Common myeloid progenitor, CD34-positive (primary cell): ENCODE data around the gene PIAS1.

Experiments used
- CTCF ChIA-PET: fragments of 350-600 bp; sonication (Branson Sonifier 250); formaldehyde crosslinking; loops from one replicate; lab custom pipeline; 2021; ENCODE audit warnings: antibody characterized with exemption; lab: Charles Lee
- POLR2A ChIA-PET: fragments of 350-600 bp; sonication (Branson Sonifier 250); formaldehyde crosslinking; loops from one replicate; lab custom pipeline; 2021; ENCODE audit warnings: antibody characterized with exemption; lab: Charles Lee
- DNase-seq, 3 donors: peaks; one replicate each; pipeline versions ENCODE4 v3.0.0 to v3.0.0-alpha.2; 2013
- H3K27ac ChIP-seq, 2 experiments: 1 replicate in 1 of 2; 2 replicates in 1 of 2; pipeline ENCODE4 v1.7.0; 2013; ENCODE audit warnings: inconsistent platforms in 2 of 2, low read length in 2 of 2, mild to moderate bottlenecking in 2 of 2, low read depth in 1 of 2, moderate library complexity in 1 of 2; ENCODE audit not compliant: severe bottlenecking in 2 of 2, insufficient read depth in 1 of 2, poor library complexity in 1 of 2
- H3K27me3 ChIP-seq, 5 experiments: replicated peaks in 2 of 5; 1 replicate in 3 of 5; 2 replicates in 2 of 5; pipeline versions ENCODE4 v1.6.1 to v1.7.0; 2013; ENCODE audit warnings: low read length in 4 of 5, mild to moderate bottlenecking in 2 of 5, moderate library complexity in 2 of 5, inconsistent platforms in 1 of 5; ENCODE audit not compliant: insufficient read depth in 5 of 5, control insufficient read depth in 4 of 5
- H3K36me3 ChIP-seq, 4 experiments: 1 replicate in 2 of 4; 2 replicates in 2 of 4; pipeline versions ENCODE4 v1.6.1 to v1.7.0; 2013; ENCODE audit warnings: low read length in 3 of 4, control low read depth in 1 of 4, mild to moderate bottlenecking in 1 of 4; ENCODE audit not compliant: control insufficient read depth in 4 of 4, insufficient read depth in 4 of 4
- H3K4me1 ChIP-seq, 4 experiments: 1 replicate in 3 of 4; 2 replicates in 1 of 4; pipeline versions ENCODE4 v1.6.1 to v1.7.1; 2013; ENCODE audit warnings: low read length in 3 of 4, mild to moderate bottlenecking in 3 of 4, control low read depth in 1 of 4, inconsistent platforms in 1 of 4, moderate library complexity in 1 of 4; ENCODE audit not compliant: control insufficient read depth in 4 of 4, insufficient read depth in 4 of 4; ENCODE audit errors: control extremely low read depth in 1 of 4
- H3K4me3 ChIP-seq, 7 experiments: 1 replicate in 4 of 7; 2 replicates in 3 of 7; pipeline versions ENCODE4 v1.5.1 to v1.7.0; 2013; ENCODE audit warnings: mild to moderate bottlenecking in 7 of 7, low read length in 6 of 7, moderate library complexity in 6 of 7, inconsistent platforms in 2 of 7, low read depth in 2 of 7, control low read depth in 1 of 7; ENCODE audit not compliant: insufficient read depth in 4 of 7, control insufficient read depth in 1 of 7; ENCODE audit errors: extremely low read depth in 1 of 7
- H3K9me3 ChIP-seq, 5 experiments: 1 replicate in 4 of 5; 2 replicates in 1 of 5; pipeline versions ENCODE4 v1.6.1 to v1.7.1; 2013; ENCODE audit warnings: low read length in 4 of 5, mild to moderate bottlenecking in 2 of 5, inconsistent platforms in 1 of 5, low read depth in 1 of 5, moderate library complexity in 1 of 5; ENCODE audit not compliant: control insufficient read depth in 4 of 5, insufficient read depth in 2 of 5; ENCODE audit errors: control extremely low read depth in 1 of 5
- WGBS: methylation state at CpG from one replicate; pipeline ENCODE4 v1.1.5; 2013; ENCODE audit not compliant: insufficient coverage; 5-methylcytosine and 5-hydroxymethylcytosine counted together

The PIAS1 gene

GRCh38 chr15:68208636-68209240 is 154.6 kb downstream of the PIAS1 start:
- Histone ChIP-seq H3K4me1 (peaks cover 5 to 67% (median 60%) of the 10 kb centered on the region in 4 experiments), H3K9me3 (no peaks in the 10 kb centered on the region), H3K4me3 (no peak overlapping the region), H3K36me3 (peaks cover 0 to 54% (median 4%) of the 10 kb centered on the region in 4 experiments), H3K27me3 (no peaks in the 10 kb centered on the region), H3K27ac (no peak overlapping the region)
- no peak for DNase-seq
- ChIA-PET POLR2A (no interaction called here), CTCF (interaction anchor here (0.8 to 0.9 kb wide), 2 partner anchors 14 to 325 kb away, joined by 3 to 5 read pairs; no protein-coding TSS in a partner anchor)
- WGBS, result 32% methylated on average over 8 of the region's 13 CpGs

GRCh38 chr15:68209272-68209671 is 155.2 kb downstream of the PIAS1 start:
- no peaks in the 10 kb centered on the region for H3K27me3 ChIP-seq
- no peak overlapping the region for H3K27ac ChIP-seq
- H3K9me3 ChIP-seq, result no peaks in the 10 kb centered on the region
- ChIA-PET CTCF (interaction anchor here (0.9 to 2.1 kb wide), 2 partner anchors 14 to 15 kb away, joined by 5 to 15 read pairs; no protein-coding TSS in a partner anchor), POLR2A (no interaction called here)
- H3K4me1 ChIP-seq, result peaks cover 5 to 61% (median 55%) of the 10 kb centered on the region in 4 experiments
- H3K4me3 ChIP-seq, result no peak overlapping the region
- WGBS, result 81% methylated on average over 5 of the region's 7 CpGs
- peaks cover 0 to 54% (median 5%) of the 10 kb centered on the region in 4 experiments for H3K36me3 ChIP-seq
- DNase-seq, result no peak

DNA sequence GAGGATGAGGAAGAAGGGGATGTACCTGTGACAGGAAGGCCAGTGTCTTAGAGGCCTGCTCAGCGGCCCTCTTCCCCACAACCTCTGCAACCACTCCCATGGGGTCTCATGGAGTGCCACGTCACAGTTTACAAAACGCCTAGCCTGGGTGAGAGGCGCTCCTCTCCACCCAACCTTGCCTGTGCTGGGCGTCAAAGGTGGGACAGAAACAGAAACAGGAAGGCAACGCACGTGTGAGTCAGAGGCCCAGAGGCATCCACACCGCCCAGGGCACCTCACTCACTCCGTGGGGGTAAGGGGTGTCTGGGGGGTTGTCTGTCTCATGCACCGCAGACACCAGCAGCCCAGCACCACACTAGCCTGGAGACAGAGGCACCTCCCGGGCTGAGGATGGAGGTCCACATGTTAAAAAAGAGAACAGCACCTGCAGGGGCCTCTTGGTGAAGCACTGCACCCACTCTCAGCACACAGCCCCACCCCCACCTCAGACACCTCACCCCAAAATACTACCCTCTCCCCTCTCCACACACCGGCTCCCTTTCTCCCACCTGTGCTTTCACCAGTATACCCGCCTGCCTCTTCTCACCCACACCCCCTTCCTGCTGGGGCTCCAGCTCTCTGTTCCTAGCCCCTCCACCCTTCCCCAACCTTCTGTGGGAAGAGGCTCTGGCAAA is 155.8 kb downstream of the PIAS1 start:
- CTCF ChIA-PET, result interaction anchor here (0.7 to 2.6 kb wide), 6 partner anchors 10 to 424 kb away, joined by 3 to 21 read pairs (median 4); no protein-coding TSS in a partner anchor
- no peak overlapping the region for H3K27ac ChIP-seq
- WGBS, result 53% methylated on average over 9 of the region's 13 CpGs

GRCh38 chr15:68210409-68210756 is 156.3 kb downstream of the PIAS1 start:
- H3K27ac ChIP-seq, result no peak overlapping the region
- no peaks in the 10 kb centered on the region for H3K27me3 ChIP-seq
- H3K36me3 ChIP-seq, result peaks cover 0 to 64% (median 7%) of the 10 kb centered on the region in 4 experiments
- no peaks in the 10 kb centered on the region for H3K9me3 ChIP-seq
- 98% methylated on average over 6 of the region's 9 CpGs for WGBS
- CTCF ChIA-PET, result interaction anchor here (0.7 to 2.6 kb wide), 8 partner anchors 9 to 425 kb away, joined by 3 to 21 read pairs (median 3); no protein-coding TSS in a partner anchor
- no peak for DNase-seq
- POLR2A ChIA-PET, result interaction anchor here (0.6 kb wide), 1 partner anchor 167 kb away, joined by 4 read pairs; no protein-coding TSS in a partner anchor
- H3K4me1 ChIP-seq, result peaks cover 0 to 50% (median 44%) of the 10 kb centered on the region in 4 experiments
- H3K4me3 ChIP-seq, result peak overlapping the region in 1 of 7 experiments; percentile 19

More for the DNA sequence above, 155.8 kb downstream of the PIAS1 start:
- POLR2A ChIA-PET, result interaction anchor here (0.6 kb wide), 1 partner anchor 167 kb away, joined by 4 read pairs; no protein-coding TSS in a partner anchor
- Histone ChIP-seq H3K36me3 (peaks cover 0 to 59% (median 7%) of the 10 kb centered on the region in 4 experiments), H3K4me1 (peaks cover 2 to 55% (median 49%) of the 10 kb centered on the region in 4 experiments), H3K27me3 (no peaks in the 10 kb centered on the region), H3K4me3 (no peak overlapping the region), H3K9me3 (no peaks in the 10 kb centered on the region)
- DNase-seq, result peak in 2 of 3 donors; percentile 53 to 65

- Histone ChIP-seq H3K4me1 (peaks cover 0 to 44% (median 38%) of the 10 kb centered on the region in 4 experiments), H3K27ac (no peak overlapping the region), H3K27me3 (no peaks in the 10 kb centered on the region), H3K9me3 (no peaks in the 10 kb centered on the region), H3K36me3 (peaks cover 4 to 68% (median 7%) of the 10 kb centered on the region in 4 experiments), H3K4me3 (peak overlapping the region in 1 of 7 experiments; percentile 19)
- peak in 2 of 3 donors; percentile 67 for DNase-seq
- 73% methylated on average over 16 of the region's 23 CpGs for WGBS
- ChIA-PET CTCF (interaction anchor here (1.1 to 2.6 kb wide), 10 partner anchors 9 to 72 kb away, joined by 3 to 21 read pairs (median 3); no protein-coding TSS in a partner anchor), POLR2A (interaction anchor here (0.5 kb wide), 1 partner anchor 17 kb away, joined by 3 read pairs; no protein-coding TSS in a partner anchor)
Measured at GRCh38 chr15:68210821-68211655, 156.9 kb downstream of the PIAS1 start.

DNA sequence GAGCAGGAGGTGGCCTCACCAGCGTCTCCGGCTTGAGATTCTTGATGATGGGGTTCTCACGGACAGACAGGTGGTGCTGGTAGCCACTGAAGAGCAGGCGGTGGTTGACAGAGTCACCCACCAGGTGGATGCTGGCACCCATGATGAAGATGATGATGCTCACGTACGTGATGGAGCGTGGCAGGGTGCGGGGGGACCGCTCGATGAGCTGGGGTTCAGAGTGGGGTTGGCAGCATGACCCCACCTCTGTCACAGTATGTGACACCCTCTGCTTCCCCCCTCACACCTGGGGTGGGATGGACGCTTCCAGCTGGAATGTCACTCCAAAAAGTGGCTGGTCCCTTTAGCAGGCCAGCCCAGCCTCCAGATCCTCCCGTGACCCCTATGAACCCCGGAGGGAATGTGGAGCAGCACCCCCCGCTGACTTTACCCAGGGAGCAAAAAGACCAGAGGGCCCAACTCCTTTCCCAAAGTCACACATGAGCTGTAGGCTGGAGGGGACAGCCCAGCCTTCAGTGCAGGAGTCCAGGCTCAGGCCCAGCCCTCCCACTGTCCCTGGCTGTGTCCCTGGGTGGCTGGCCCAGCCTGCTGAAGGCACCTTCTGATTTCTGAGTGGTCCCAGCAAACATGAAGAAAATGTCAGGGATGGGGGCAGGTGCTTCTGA is 157.7 kb downstream of the PIAS1 start:
- Histone ChIP-seq H3K36me3 (peaks cover 5 to 73% (median 10%) of the 10 kb centered on the region in 4 experiments), H3K4me3 (no peak overlapping the region), H3K27ac (no peak overlapping the region), H3K9me3 (no peaks in the 10 kb centered on the region), H3K4me1 (peaks cover 0 to 37% (median 33%) of the 10 kb centered on the region in 4 experiments), H3K27me3 (no peaks in the 10 kb centered on the region)
- ChIA-PET CTCF (interaction anchor here (1.1 to 2.6 kb wide), 7 partner anchors 8 to 71 kb away, joined by 3 to 21 read pairs (median 3); no protein-coding TSS in a partner anchor), POLR2A (interaction anchor here (0.5 kb wide), 1 partner anchor 18 kb away, joined by 3 read pairs; no protein-coding TSS in a partner anchor)
- 99% methylated on average over 11 of the region's 14 CpGs for WGBS
- no peak for DNase-seq
